ENCODE results near the gene COPA. TPM values are rescaled to one million over a fixed set of nuclear protein-coding genes. Genes with fewer than 3 reads are reported as not detected.

Gene COPA
- total RNA-seq, 1 donor from 2014 or later, result 178 TPM

DNA sequence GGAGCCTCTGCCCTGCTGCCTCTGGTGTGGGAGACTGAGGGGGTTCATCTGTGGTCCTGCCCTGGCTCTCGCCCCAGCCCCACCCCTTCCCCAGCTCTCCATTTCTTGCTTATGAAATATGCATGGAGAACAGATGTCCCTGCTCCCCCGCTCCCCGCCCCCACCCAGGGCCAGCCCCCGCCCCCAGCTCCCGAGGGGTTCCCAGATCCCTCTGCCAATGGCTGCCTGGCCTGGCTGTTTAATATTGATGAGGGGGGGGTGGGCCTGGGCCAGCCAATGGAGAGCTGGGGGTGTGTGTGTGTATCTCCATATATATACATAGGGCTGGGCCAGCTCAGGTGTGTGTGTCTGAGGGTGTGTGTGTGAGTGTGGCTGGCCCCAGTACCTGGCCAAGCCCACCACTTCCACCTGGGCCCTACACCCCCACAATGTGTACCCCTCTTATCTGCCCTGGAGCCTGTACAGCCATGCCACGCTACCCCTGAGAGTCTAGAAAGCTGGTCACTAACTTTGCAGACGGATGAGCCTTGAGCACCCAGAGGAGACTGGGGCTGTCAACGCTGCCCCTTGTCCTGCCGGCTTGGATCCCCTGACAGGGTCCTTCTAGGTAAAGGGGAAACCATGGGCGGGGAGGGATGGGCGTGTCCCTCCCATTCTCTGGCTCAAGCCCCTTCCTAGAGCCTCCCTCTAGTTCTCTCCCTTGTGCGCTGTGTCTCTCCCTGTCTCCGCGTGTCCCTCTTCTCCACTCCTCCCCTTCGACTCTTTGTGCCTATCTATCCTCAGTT lies 23.9 kb upstream of the COPA start, which contains the start of gene NHLH1:
TSS of gene NHLH1 (plus strand) at position 341 of the 785 bp plus-strand sequence. CDS start 3,661 bp downstream, outside the sequence.
- peak within 1 kb of the TSS; percentile 52 for H3K27ac Mint-ChIP-seq (ENCODE audit: unreplicated experiment)
- H3K27me3 Mint-ChIP-seq (ENCODE audit: unreplicated experiment), result peaks cover 9% of the 10 kb centered on the region
- DNase-seq (ENCODE audit: low spot score), result no peak
- TF ChIP-seq, protein P1, sequence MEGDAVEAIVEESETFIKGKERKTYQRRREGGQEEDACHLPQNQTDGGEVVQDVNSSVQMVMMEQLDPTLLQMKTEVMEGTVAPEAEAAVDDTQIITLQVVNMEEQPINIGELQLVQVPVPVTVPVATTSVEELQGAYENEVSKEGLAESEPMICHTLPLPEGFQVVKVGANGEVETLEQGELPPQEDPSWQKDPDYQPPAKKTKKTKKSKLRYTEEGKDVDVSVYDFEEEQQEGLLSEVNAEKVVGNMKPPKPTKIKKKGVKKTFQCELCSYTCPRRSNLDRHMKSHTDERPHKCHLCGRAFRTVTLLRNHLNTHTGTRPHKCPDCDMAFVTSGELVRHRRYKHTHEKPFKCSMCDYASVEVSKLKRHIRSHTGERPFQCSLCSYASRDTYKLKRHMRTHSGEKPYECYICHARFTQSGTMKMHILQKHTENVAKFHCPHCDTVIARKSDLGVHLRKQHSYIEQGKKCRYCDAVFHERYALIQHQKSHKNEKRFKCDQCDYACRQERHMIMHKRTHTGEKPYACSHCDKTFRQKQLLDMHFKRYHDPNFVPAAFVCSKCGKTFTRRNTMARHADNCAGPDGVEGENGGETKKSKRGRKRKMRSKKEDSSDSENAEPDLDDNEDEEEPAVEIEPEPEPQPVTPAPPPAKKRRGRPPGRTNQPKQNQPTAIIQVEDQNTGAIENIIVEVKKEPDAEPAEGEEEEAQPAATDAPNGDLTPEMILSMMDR (IDR thresholded peaks at IDR 0.05; ENCODE audit: unreplicated experiment), result no peak
- peaks cover 28% of the 10 kb centered on the region for H3K4me1 Mint-ChIP-seq (ENCODE audit: unreplicated experiment)
- H3K36me3 Mint-ChIP-seq (ENCODE audit: low read depth, unreplicated experiment), result peaks cover 12% of the 10 kb centered on the region
- H3K9me3 Mint-ChIP-seq (ENCODE audit: unreplicated experiment), result no peaks in the 10 kb centered on the region
- H3K4me3 Mint-ChIP-seq (ENCODE audit: unreplicated experiment), result peak within 1 kb of the TSS; percentile 47

DNA sequence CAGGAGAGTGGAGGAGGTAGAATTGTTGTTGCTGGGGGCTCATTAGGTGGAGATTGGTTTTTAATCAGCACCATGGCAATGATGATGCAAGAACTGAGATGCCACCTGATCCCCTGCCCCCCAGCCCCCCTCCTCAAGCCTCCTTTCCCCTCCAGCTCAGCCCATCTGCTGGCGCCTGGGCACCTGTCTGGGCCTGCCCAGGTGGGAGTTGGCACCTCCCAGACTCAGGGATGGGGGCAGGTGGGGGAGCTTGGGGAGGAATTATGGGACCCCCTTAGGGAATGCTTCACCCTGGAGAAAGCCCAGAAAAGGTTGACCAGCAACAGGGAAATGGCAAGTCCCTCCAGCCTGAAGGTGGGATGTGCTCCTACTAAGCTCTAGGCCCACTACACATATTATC lies 22.3 kb upstream of the COPA start:
- TF ChIP-seq, protein P1 (IDR thresholded peaks at IDR 0.05; ENCODE audit: unreplicated experiment), result no peak
- peaks cover 40% of the 10 kb centered on the region for H3K4me1 Mint-ChIP-seq (ENCODE audit: unreplicated experiment)
- H3K9me3 Mint-ChIP-seq (ENCODE audit: unreplicated experiment), result no peaks in the 10 kb centered on the region
- H3K27me3 Mint-ChIP-seq (ENCODE audit: unreplicated experiment), result peaks cover 8% of the 10 kb centered on the region
- peaks cover 22% of the 10 kb centered on the region for H3K36me3 Mint-ChIP-seq (ENCODE audit: low read depth, unreplicated experiment)
- no peak for DNase-seq (ENCODE audit: low spot score)
- no peak overlapping the region for H3K27ac Mint-ChIP-seq (ENCODE audit: unreplicated experiment)
- no peak overlapping the region for H3K4me3 Mint-ChIP-seq (ENCODE audit: unreplicated experiment)

DNA sequence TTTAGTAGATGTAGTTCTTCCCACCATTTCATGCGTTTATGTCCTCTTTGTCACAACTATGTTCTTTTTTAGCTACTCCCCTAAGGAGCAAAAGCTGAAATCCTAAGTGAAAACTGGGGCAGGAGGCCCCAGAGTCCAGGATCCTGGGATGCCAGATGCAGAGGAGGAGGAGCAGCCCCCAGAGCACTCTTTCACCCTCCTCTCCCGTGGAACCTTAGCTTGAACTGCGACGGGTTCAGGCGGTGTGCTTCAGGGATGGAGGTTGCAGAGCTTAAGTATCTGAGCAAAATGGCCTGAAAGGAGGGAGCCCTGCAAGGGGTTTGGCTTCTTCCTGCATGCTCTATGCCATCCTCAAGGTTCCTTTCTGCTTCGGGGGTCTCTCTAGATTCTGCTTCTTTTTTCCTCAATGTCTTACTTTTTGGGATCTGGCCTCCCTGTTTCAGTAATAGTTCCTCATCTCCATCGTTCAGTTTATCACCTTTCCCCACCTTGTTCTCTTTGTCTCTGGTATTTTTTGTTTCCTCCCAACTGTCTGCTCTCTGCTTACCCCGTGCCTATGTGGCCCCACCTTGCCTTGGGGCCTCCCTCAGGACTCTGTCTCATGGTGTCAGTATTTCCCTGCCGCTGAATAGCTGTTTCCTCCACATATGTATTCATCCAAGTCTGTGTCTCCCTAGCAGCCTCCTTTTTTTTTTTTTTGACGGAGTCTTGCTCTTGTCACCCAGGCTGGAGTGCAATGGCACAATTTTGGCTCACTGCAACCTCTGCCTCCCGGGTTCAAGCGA lies 21.1 kb upstream of the COPA start:
- H3K4me3 Mint-ChIP-seq (ENCODE audit: unreplicated experiment), result no peak overlapping the region
- H3K9me3 Mint-ChIP-seq (ENCODE audit: unreplicated experiment), result no peaks in the 10 kb centered on the region
- H3K27ac Mint-ChIP-seq (ENCODE audit: unreplicated experiment), result peak overlapping the region; percentile 77
- DNase-seq (ENCODE audit: low spot score), result no peak
- peaks cover 7% of the 10 kb centered on the region for H3K27me3 Mint-ChIP-seq (ENCODE audit: unreplicated experiment)
- H3K36me3 Mint-ChIP-seq (ENCODE audit: low read depth, unreplicated experiment), result peaks cover 28% of the 10 kb centered on the region
- TF ChIP-seq, protein P1 (IDR thresholded peaks at IDR 0.05; ENCODE audit: unreplicated experiment), result no peak
- peaks cover 40% of the 10 kb centered on the region for H3K4me1 Mint-ChIP-seq (ENCODE audit: unreplicated experiment)

DNA sequence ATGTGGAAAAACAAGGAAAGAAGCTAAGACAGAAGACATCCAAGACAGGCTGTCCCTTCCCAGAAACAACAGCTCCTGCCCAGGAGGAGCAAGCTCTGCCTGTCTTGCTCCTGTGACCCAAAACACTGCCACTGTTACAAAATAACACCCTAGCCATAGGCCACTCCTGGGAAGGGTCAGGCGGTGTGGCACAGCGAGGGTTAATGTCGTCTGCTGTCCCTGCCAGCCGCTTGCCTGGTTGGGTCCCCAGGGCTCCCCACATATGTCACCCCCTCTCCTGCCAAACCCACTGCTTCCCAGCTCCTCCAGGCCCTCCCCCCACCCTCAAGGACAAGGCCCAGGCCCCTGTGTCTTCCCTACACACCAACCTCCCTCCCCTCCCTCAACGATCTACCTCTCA lies 20.0 kb upstream of the COPA start:
- TF ChIP-seq, protein P1 (IDR thresholded peaks at IDR 0.05; ENCODE audit: unreplicated experiment), result no peak
- no peak overlapping the region for H3K27ac Mint-ChIP-seq (ENCODE audit: unreplicated experiment)
- peaks cover 38% of the 10 kb centered on the region for H3K36me3 Mint-ChIP-seq (ENCODE audit: low read depth, unreplicated experiment)
- no peak overlapping the region for H3K4me3 Mint-ChIP-seq (ENCODE audit: unreplicated experiment)
- DNase-seq (ENCODE audit: low spot score), result no peak
- H3K27me3 Mint-ChIP-seq (ENCODE audit: unreplicated experiment), result peaks cover 7% of the 10 kb centered on the region
- H3K4me1 Mint-ChIP-seq (ENCODE audit: unreplicated experiment), result peaks cover 43% of the 10 kb centered on the region
- H3K9me3 Mint-ChIP-seq (ENCODE audit: unreplicated experiment), result no peaks in the 10 kb centered on the region

Data from endothelial cell (in vitro differentiated cells).